Measurements from ENCODE around the gene RASGRP2.

- TF ChIP-seq, protein P1, sequence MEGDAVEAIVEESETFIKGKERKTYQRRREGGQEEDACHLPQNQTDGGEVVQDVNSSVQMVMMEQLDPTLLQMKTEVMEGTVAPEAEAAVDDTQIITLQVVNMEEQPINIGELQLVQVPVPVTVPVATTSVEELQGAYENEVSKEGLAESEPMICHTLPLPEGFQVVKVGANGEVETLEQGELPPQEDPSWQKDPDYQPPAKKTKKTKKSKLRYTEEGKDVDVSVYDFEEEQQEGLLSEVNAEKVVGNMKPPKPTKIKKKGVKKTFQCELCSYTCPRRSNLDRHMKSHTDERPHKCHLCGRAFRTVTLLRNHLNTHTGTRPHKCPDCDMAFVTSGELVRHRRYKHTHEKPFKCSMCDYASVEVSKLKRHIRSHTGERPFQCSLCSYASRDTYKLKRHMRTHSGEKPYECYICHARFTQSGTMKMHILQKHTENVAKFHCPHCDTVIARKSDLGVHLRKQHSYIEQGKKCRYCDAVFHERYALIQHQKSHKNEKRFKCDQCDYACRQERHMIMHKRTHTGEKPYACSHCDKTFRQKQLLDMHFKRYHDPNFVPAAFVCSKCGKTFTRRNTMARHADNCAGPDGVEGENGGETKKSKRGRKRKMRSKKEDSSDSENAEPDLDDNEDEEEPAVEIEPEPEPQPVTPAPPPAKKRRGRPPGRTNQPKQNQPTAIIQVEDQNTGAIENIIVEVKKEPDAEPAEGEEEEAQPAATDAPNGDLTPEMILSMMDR (IDR thresholded peaks at IDR 0.05): no peak
- TF ChIP-seq POLR2A (IDR thresholded peaks at IDR 0.05): no peak
Observed at GRCh38 chr11:64718780-64719124, 25.2 kb downstream of the RASGRP2 start.
